GM12878 (cell line): ENCODE results near the gene LAMA4.

ENCODE experiments used
- BHLHE40 ChIP-seq, 2 experiments: fragments of 450-650 bp in 1 of 2; IDR thresholded peaks; 2 replicates each; pipeline ENCODE4 v1.6.1; 2011 to 2017; ENCODE audit warnings: low read depth in 2 of 2, borderline replicate concordance in 1 of 2, improper control_type of control experiment in 1 of 2, low read length in 1 of 2, mild to moderate bottlenecking in 1 of 2
- EP300 ChIP-seq, 2 experiments: fragments of 150-350 bp in 1 of 2; IDR thresholded peaks; 2 replicates each; pipeline ENCODE4 v1.6.1; 2011 to 2012; ENCODE audit warnings: low read depth in 2 of 2, low read length in 2 of 2, borderline replicate concordance in 1 of 2, improper control_type of control experiment in 1 of 2, inconsistent platforms in 1 of 2; ENCODE audit not compliant: control insufficient read depth in 1 of 2
- EZH2 ChIP-seq: IDR thresholded peaks from 2 replicates; pipeline ENCODE4 v1.6.1; 2012; ENCODE audit warnings: low read depth, mild to moderate bottlenecking, control low read depth, inconsistent platforms, low read length, borderline replicate concordance; ENCODE audit not compliant: control insufficient read depth
- FOXK2 ChIP-seq: fragments of 450-650 bp; IDR thresholded peaks from 2 replicates; pipeline ENCODE4 v1.6.1; 2017; ENCODE audit warnings: mild to moderate bottlenecking, moderate library complexity
- FOXM1 ChIP-seq: IDR thresholded peaks from 2 replicates; pipeline ENCODE4 v1.6.1; 2012; ENCODE audit warnings: low read depth, mild to moderate bottlenecking, inconsistent platforms, low read length, moderate library complexity
- NFYB ChIP-seq: IDR thresholded peaks from 2 replicates; pipeline ENCODE4 v1.6.1; 2011; ENCODE audit warnings: low read depth, mild to moderate bottlenecking, low read length, improper control_type of control experiment, moderate library complexity; ENCODE audit not compliant: insufficient read depth
- NRF1 ChIP-seq: conservative IDR thresholded peaks from 2 replicates; pipeline ENCODE4 v1.6.1; 2011; ENCODE audit warnings: mild to moderate bottlenecking, low read depth, low read length, improper control_type of control experiment
- POLR2A ChIP-seq: IDR thresholded peaks from 2 replicates; pipeline ENCODE4 v1.6.1; 2011; ENCODE audit warnings: low read depth, mild to moderate bottlenecking, low read length
- SP1 ChIP-seq: IDR thresholded peaks from one replicate; pipeline ENCODE4 v1.6.1; 2011; ENCODE audit warnings: low read depth, low read length
- SUZ12 ChIP-seq: fragments of 200-600 bp; sonication (generic); IDR thresholded peaks from one replicate; pipeline ENCODE4 v1.6.1; 2018; ENCODE audit warnings: antibody characterized with exemption, mild to moderate bottlenecking; ENCODE audit not compliant: unreplicated experiment
- TF ChIP-seq, protein P1 (sequence below), 3 experiments: IDR thresholded peaks in 2 of 3; conservative IDR thresholded peaks in 1 of 3; 2 replicates each; pipeline ENCODE4 v1.5.1; 2011; ENCODE audit warnings: low read depth in 3 of 3, low read length in 3 of 3, mild to moderate bottlenecking in 3 of 3, control low read depth in 2 of 3, moderate library complexity in 2 of 3, inconsistent platforms in 1 of 3, mixed read lengths in 1 of 3; ENCODE audit not compliant: control insufficient read depth in 2 of 3, insufficient read depth in 1 of 3; ENCODE audit errors: extremely low read depth in 1 of 3
- TF ChIP-seq, protein P2 (sequence below): IDR thresholded peaks from 2 replicates; pipeline ENCODE4 v1.6.1; 2012; ENCODE audit warnings: low read length, inconsistent platforms
- TF ChIP-seq, protein P3 (sequence below): IDR thresholded peaks from 2 replicates; pipeline ENCODE4 v1.6.1; 2012; ENCODE audit warnings: mild to moderate bottlenecking, low read depth, low read length

DNA sequence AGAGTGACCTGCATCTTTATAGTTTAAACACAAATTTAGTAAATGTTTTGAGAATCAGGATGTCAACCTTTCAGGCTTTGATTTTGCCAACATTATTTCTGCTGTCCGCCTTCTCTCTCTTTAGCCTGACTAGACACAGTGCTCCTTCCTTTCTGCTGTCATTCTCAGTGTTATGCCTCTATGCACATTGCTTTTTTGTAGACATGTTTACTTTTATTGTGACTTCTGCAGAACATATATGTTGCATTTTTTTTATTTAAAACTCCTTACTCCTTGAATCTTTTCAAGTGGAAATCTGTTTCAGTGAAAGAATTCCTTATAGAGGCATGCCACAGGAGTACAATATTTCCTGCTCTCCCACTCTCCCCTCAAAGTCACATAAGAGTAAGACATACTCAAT lies 64.2 kb downstream of the LAMA4 start:
- TF ChIP-seq FOXK2 (no peak), FOXM1 (no peak), POLR2A (no peak), SUZ12 (no peak), NFYB (no peak), BHLHE40 (IDR thresholded peaks at IDR 0.05; ENCODE audit: borderline replicate concordance in 1 of 2, low read depth in 2 of 2, low read length in 1 of 2) (no peak), NRF1 (no peak), EZH2 (no peak), EP300 (IDR thresholded peaks at IDR 0.05; ENCODE audit: borderline replicate concordance in 1 of 2, control insufficient read depth in 1 of 2, low read depth in 2 of 2, low read length in 2 of 2) (no peak), SP1 (no peak)
- TF ChIP-seq, protein P1, sequence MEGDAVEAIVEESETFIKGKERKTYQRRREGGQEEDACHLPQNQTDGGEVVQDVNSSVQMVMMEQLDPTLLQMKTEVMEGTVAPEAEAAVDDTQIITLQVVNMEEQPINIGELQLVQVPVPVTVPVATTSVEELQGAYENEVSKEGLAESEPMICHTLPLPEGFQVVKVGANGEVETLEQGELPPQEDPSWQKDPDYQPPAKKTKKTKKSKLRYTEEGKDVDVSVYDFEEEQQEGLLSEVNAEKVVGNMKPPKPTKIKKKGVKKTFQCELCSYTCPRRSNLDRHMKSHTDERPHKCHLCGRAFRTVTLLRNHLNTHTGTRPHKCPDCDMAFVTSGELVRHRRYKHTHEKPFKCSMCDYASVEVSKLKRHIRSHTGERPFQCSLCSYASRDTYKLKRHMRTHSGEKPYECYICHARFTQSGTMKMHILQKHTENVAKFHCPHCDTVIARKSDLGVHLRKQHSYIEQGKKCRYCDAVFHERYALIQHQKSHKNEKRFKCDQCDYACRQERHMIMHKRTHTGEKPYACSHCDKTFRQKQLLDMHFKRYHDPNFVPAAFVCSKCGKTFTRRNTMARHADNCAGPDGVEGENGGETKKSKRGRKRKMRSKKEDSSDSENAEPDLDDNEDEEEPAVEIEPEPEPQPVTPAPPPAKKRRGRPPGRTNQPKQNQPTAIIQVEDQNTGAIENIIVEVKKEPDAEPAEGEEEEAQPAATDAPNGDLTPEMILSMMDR (IDR thresholded peaks at IDR 0.05 in 2 of 3, conservative IDR thresholded peaks at IDR 0.05 in 1 of 3; ENCODE audit: control insufficient read depth in 2 of 3, extremely low read depth in 1 of 3, insufficient read depth in 1 of 3, low read depth in 3 of 3, low read length in 3 of 3), result no peak
- TF ChIP-seq, protein P2, sequence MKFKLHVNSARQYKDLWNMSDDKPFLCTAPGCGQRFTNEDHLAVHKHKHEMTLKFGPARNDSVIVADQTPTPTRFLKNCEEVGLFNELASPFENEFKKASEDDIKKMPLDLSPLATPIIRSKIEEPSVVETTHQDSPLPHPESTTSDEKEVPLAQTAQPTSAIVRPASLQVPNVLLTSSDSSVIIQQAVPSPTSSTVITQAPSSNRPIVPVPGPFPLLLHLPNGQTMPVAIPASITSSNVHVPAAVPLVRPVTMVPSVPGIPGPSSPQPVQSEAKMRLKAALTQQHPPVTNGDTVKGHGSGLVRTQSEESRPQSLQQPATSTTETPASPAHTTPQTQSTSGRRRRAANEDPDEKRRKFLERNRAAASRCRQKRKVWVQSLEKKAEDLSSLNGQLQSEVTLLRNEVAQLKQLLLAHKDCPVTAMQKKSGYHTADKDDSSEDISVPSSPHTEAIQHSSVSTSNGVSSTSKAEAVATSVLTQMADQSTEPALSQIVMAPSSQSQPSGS, result no peak
- TF ChIP-seq, protein P3, sequence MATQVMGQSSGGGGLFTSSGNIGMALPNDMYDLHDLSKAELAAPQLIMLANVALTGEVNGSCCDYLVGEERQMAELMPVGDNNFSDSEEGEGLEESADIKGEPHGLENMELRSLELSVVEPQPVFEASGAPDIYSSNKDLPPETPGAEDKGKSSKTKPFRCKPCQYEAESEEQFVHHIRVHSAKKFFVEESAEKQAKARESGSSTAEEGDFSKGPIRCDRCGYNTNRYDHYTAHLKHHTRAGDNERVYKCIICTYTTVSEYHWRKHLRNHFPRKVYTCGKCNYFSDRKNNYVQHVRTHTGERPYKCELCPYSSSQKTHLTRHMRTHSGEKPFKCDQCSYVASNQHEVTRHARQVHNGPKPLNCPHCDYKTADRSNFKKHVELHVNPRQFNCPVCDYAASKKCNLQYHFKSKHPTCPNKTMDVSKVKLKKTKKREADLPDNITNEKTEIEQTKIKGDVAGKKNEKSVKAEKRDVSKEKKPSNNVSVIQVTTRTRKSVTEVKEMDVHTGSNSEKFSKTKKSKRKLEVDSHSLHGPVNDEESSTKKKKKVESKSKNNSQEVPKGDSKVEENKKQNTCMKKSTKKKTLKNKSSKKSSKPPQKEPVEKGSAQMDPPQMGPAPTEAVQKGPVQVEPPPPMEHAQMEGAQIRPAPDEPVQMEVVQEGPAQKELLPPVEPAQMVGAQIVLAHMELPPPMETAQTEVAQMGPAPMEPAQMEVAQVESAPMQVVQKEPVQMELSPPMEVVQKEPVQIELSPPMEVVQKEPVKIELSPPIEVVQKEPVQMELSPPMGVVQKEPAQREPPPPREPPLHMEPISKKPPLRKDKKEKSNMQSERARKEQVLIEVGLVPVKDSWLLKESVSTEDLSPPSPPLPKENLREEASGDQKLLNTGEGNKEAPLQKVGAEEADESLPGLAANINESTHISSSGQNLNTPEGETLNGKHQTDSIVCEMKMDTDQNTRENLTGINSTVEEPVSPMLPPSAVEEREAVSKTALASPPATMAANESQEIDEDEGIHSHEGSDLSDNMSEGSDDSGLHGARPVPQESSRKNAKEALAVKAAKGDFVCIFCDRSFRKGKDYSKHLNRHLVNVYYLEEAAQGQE, result no peak
